ENCODE results near the gene ANKIB1.

- TF ChIP-seq POLR2AphosphoS5 (IDR thresholded peaks at IDR 0.05; ENCODE audit: low read depth, low read length) (no peak), POLR2A (IDR thresholded peaks at IDR 0.05; ENCODE audit: low read depth, low read length) (no peak), SPI1 (IDR thresholded peaks at IDR 0.05; ENCODE audit: low read depth, low read length) (no peak), PAX5 (IDR thresholded peaks at IDR 0.05; ENCODE audit: insufficient read depth, low read length, severe bottlenecking) (no peak), TAF1 (IDR thresholded peaks at IDR 0.05; ENCODE audit: low read depth, low read length) (no peak), POU2F2 (IDR thresholded peaks at IDR 0.05; ENCODE audit: low read depth, low read length) (no peak)
Measured at GRCh38 chr7:92412745-92413144, 167.0 kb downstream of the ANKIB1 start.

Data from GM12891 (cell line).